HCT116 (cell line): ENCODE data around the gene FUT9. TPM values are rescaled to one million over a fixed set of nuclear protein-coding genes. Genes with fewer than 3 reads are reported as not detected.

Experiments
- ATAC-seq: fragments of 200-7000 bp; cut with Tn5 transposase; 2 replicates; pipeline ENCODE4 v1.9.1; 2020; ENCODE audit warnings: mild to moderate bottlenecking, moderate library complexity
- BruUV-seq: library from RNA; stranded (reverse); fragments of 400-500 nt; replicated peaks from 2 replicates; lab custom pipeline; 2021; lab: Mats Ljungman, UMichigan
- CTCF ChIA-PET: fragments of 300-600 bp; sonication (Branson Sonifier 250); formaldehyde crosslinking; loops from one replicate; lab custom pipeline; 2021; ENCODE audit warnings: antibody characterized with exemption; lab: Charles Lee
- POLR2A ChIA-PET: fragments of 300-600, 350-600 bp; sonication (Branson Sonifier 250); formaldehyde crosslinking; loops from one replicate; lab custom pipeline; 2021; ENCODE audit warnings: antibody characterized with exemption; lab: Charles Lee
- RAD21 ChIA-PET, 2 experiments: fragments of 300-600 bp; sonication (Branson Sonifier 250); formaldehyde crosslinking; loops; one replicate each; lab custom pipeline; 2023; ENCODE audit warnings: low total read pairs in 2 of 2; ENCODE audit not compliant: uncharacterized antibody in 2 of 2, unreplicated experiment in 2 of 2, low non-redundant PET in 1 of 2; lab: Charles Lee
- DNase-seq: peaks from one replicate; pipeline ENCODE4 v3.0.0-alpha.2; 2010; ENCODE audit warnings: low read depth, low spot score
- H2AFZ ChIP-seq: fragments of 200-600 bp; shearing (Covaris generic), sonication (generic); 2 replicates; pipeline ENCODE4 v1.6.1; 2017; ENCODE audit warnings: low read depth, mixed run types, mixed read lengths, antibody characterized with exemption, low read length; ENCODE audit not compliant: poor library complexity, severe bottlenecking
- H3K27ac ChIP-seq: 2 replicates; pipeline ENCODE4 v1.5.1; 2012; ENCODE audit warnings: low read depth, low read length
- H3K27me3 ChIP-seq: fragments of 200-600 bp; sonication (generic); 2 replicates; pipeline ENCODE4 v1.6.1; 2016; ENCODE audit warnings: mixed run types, low read length, mixed read lengths; ENCODE audit not compliant: insufficient read depth
- H3K36me3 ChIP-seq, 2 experiments: fragments of 200-500 bp in 1 of 2; fragments of 200-600 bp in 1 of 2; sonication (Bioruptor generic) in 1 of 2; sonication (generic) in 1 of 2; 2 replicates each; pipeline versions ENCODE4 v1.5.1 to v1.6.1; 2014 to 2016; ENCODE audit warnings: low read length in 2 of 2, inconsistent platforms in 1 of 2, mixed read lengths in 1 of 2, mixed run types in 1 of 2; ENCODE audit not compliant: insufficient read depth in 2 of 2, control insufficient read depth in 1 of 2
- H3K4me1 ChIP-seq, 2 experiments: fragments of 200-600 bp in 1 of 2; sonication (generic) in 1 of 2; 2 replicates each; pipeline versions ENCODE4 v1.5.1 to v1.6.1; 2012 to 2017; ENCODE audit warnings: low read length in 2 of 2, inconsistent platforms in 1 of 2, mild to moderate bottlenecking in 1 of 2, mixed read lengths in 1 of 2, mixed run types in 1 of 2, moderate library complexity in 1 of 2; ENCODE audit not compliant: insufficient read depth in 2 of 2, control insufficient read depth in 1 of 2
- H3K4me2 ChIP-seq: fragments of 200-600 bp; sonication (generic); 2 replicates; pipeline ENCODE4 v1.6.1; 2017; ENCODE audit warnings: mixed run types, low read length, mixed read lengths
- H3K4me3 ChIP-seq, 2 experiments: fragments of 200-600 bp in 1 of 2; sonication (generic) in 1 of 2; replicated peaks in 1 of 2; 2 replicates each; pipeline ENCODE4 v1.5.1; 2011 to 2016; ENCODE audit warnings: low read length in 2 of 2, control low read depth in 1 of 2, low read depth in 1 of 2, mild to moderate bottlenecking in 1 of 2, mixed read lengths in 1 of 2, mixed run types in 1 of 2
- H3K79me2 ChIP-seq: fragments of 200-600 bp; sonication (generic); 2 replicates; pipeline ENCODE4 v1.6.1; 2017; ENCODE audit warnings: mild to moderate bottlenecking, mixed run types, low read length, moderate library complexity, mixed read lengths; ENCODE audit not compliant: insufficient read depth
- H3K9ac ChIP-seq: fragments of 200-600 bp; sonication (generic); 2 replicates; pipeline ENCODE4 v1.6.1; 2016; ENCODE audit warnings: low read length, mixed read lengths
- H3K9me2 ChIP-seq: fragments of 200-600 bp; sonication (generic), shearing (Covaris generic); 2 replicates; pipeline ENCODE4 v1.6.1; 2017; ENCODE audit warnings: mixed run types, mild to moderate bottlenecking, moderate library complexity; ENCODE audit not compliant: insufficient read depth
- H3K9me3 ChIP-seq, 2 experiments: fragments of 200-500 bp in 1 of 2; fragments of 200-600 bp in 1 of 2; sonication (Bioruptor generic) in 1 of 2; sonication (generic) in 1 of 2; 2 replicates each; pipeline ENCODE4 v1.6.1; 2014 to 2017; ENCODE audit warnings: low read length in 2 of 2, mixed read lengths in 2 of 2, inconsistent platforms in 1 of 2, low read depth in 1 of 2, mild to moderate bottlenecking in 1 of 2, mixed run types in 1 of 2, moderate library complexity in 1 of 2; ENCODE audit not compliant: control insufficient read depth in 1 of 2, insufficient read depth in 1 of 2
- H4K20me1 ChIP-seq: fragments of 200-600 bp; sonication (generic), shearing (Covaris generic); 2 replicates; pipeline ENCODE4 v1.6.1; 2017; ENCODE audit warnings: mixed run types, mild to moderate bottlenecking, moderate library complexity; ENCODE audit not compliant: insufficient read depth
- EGR1 ChIP-seq: IDR thresholded peaks from 2 replicates; pipeline ENCODE4 v1.6.1; 2012; ENCODE audit warnings: low read depth
- ELF1 ChIP-seq: IDR thresholded peaks from 2 replicates; pipeline ENCODE4 v1.6.1; 2012; ENCODE audit warnings: low read depth, borderline replicate concordance
- EZH2 ChIP-seq: fragments of 200-600 bp; sonication (generic); IDR thresholded peaks from 2 replicates; pipeline ENCODE4 v1.6.1; 2017; ENCODE audit warnings: antibody characterized with exemption, mixed run types
- EZH2phosphoT487 ChIP-seq: fragments of 200-600 bp; IDR thresholded peaks from 2 replicates; pipeline ENCODE4 v1.6.1; 2018; ENCODE audit warnings: antibody characterized with exemption, borderline replicate concordance
- POLR2A ChIP-seq: IDR thresholded peaks from 2 replicates; pipeline ENCODE4 v1.7.0; 2011; ENCODE audit warnings: borderline replicate concordance; ENCODE audit not compliant: insufficient read depth, insufficient read length; ENCODE audit errors: extremely low read depth
- POLR2AphosphoS5 ChIP-seq: IDR thresholded peaks from 2 replicates; pipeline ENCODE4 v1.6.1; 2011; ENCODE audit warnings: mild to moderate bottlenecking, low read depth, low read length, moderate library complexity
- RAD21 ChIP-seq: IDR thresholded peaks from 2 replicates; pipeline ENCODE4 v1.6.1; 2012; ENCODE audit warnings: low read depth, mild to moderate bottlenecking
- SIN3A ChIP-seq: IDR thresholded peaks from 2 replicates; pipeline ENCODE4 v1.6.1; 2012; ENCODE audit warnings: low read depth
- TCF7L2 ChIP-seq: IDR thresholded peaks from 2 replicates; pipeline ENCODE4 v1.7.0; 2011; ENCODE audit warnings: borderline replicate concordance, inconsistent platforms; ENCODE audit not compliant: insufficient read depth, insufficient read length; ENCODE audit errors: extremely low read depth
- YY1 ChIP-seq: IDR thresholded peaks from 2 replicates; pipeline ENCODE4 v1.6.1; 2011; ENCODE audit warnings: low read length, low read depth, moderate library complexity, mild to moderate bottlenecking; ENCODE audit not compliant: insufficient replicate concordance; ENCODE audit errors: extremely low read depth
- ZFX ChIP-seq: fragments of 450-650 bp; IDR thresholded peaks from 2 replicates; pipeline ENCODE4 v1.6.1; 2017
- ZNF274 ChIP-seq: fragments of 200-500 bp; sonication (Bioruptor generic); IDR thresholded peaks from 2 replicates; pipeline ENCODE4 v1.6.1; 2014; ENCODE audit warnings: mild to moderate bottlenecking, low read depth, low read length, inconsistent platforms
- intact Hi-C: fragments of 100-400 bp; cut with micrococcal nuclease; formaldehyde crosslinking; loops from 2 replicates; pipeline ENCODE4 v1.10.0; 2022
- total RNA-seq: library from RNA; stranded (reverse); gene quantifications from one replicate; pipeline ENCODE4 v1.2.1, GENCODE V29; 2021; ENCODE audit not compliant: unreplicated experiment
- TF ChIP-seq, protein P1 (sequence below), 3 experiments: fragments of 200-600 bp in 1 of 3; sonication (generic) in 1 of 3; IDR thresholded peaks in 2 of 3; conservative IDR thresholded peaks in 1 of 3; 2 replicates each; pipeline ENCODE4 v1.5.1; 2012 to 2017; ENCODE audit warnings: low read depth in 2 of 3, low read length in 2 of 3, antibody characterized with exemption in 1 of 3, borderline replicate concordance in 1 of 3, control low read depth in 1 of 3, mild to moderate bottlenecking in 1 of 3, mixed read lengths in 1 of 3, mixed run types in 1 of 3, moderate library complexity in 1 of 3; ENCODE audit not compliant: insufficient read depth in 1 of 3
- TF ChIP-seq, protein P2 (sequence below): IDR thresholded peaks from 2 replicates; pipeline ENCODE4 v1.6.1; 2011; ENCODE audit warnings: mild to moderate bottlenecking, low read length, moderate library complexity; ENCODE audit not compliant: insufficient replicate concordance; ENCODE audit errors: extremely low read depth
- TF ChIP-seq, protein P3 (sequence below): IDR thresholded peaks from 2 replicates; pipeline ENCODE4 v1.6.1; 2012
- TF ChIP-seq, protein P4 (sequence below): IDR thresholded peaks from 2 replicates; pipeline ENCODE4 v1.6.1; 2012; ENCODE audit warnings: low read depth

FUT9 gene
- total RNA-seq, 1 experiment from 2014 or later = not detected

DNA sequence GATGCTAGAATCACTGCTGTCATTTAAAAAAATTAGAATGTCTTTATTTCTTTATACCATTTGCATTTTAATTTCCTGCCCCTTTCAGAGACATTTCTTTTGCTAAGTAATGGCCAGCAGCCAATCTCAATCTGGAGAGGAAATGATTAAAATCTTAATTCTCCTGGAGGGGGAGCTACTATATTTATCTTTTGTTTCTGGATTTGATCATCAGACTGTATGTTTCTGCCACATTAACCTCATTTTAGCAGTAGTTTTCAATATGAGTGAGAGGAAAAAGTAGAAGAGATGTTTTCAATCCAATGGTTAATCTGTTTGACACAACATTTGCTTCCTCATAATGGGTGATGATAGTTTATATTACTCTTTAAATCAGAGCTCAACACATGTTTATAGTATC is 138.0 kb downstream of the FUT9 start:
- TF ChIP-seq TCF7L2 (no peak), POLR2A (no peak), EGR1 (no peak), ZFX (no peak), POLR2AphosphoS5 (no peak), YY1 (no peak), RAD21 (no peak), EZH2 (no peak), EZH2phosphoT487 (no peak), SIN3A (no peak), ZNF274 (no peak), ELF1 (no peak)
- TF ChIP-seq, protein P1, sequence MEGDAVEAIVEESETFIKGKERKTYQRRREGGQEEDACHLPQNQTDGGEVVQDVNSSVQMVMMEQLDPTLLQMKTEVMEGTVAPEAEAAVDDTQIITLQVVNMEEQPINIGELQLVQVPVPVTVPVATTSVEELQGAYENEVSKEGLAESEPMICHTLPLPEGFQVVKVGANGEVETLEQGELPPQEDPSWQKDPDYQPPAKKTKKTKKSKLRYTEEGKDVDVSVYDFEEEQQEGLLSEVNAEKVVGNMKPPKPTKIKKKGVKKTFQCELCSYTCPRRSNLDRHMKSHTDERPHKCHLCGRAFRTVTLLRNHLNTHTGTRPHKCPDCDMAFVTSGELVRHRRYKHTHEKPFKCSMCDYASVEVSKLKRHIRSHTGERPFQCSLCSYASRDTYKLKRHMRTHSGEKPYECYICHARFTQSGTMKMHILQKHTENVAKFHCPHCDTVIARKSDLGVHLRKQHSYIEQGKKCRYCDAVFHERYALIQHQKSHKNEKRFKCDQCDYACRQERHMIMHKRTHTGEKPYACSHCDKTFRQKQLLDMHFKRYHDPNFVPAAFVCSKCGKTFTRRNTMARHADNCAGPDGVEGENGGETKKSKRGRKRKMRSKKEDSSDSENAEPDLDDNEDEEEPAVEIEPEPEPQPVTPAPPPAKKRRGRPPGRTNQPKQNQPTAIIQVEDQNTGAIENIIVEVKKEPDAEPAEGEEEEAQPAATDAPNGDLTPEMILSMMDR (IDR thresholded peaks at IDR 0.05 in 2 of 3, conservative IDR thresholded peaks at IDR 0.05 in 1 of 3; ENCODE audit: borderline replicate concordance in 1 of 3, insufficient read depth in 1 of 3, low read depth in 2 of 3, low read length in 2 of 3) = no peak
- TF ChIP-seq, protein P2, sequence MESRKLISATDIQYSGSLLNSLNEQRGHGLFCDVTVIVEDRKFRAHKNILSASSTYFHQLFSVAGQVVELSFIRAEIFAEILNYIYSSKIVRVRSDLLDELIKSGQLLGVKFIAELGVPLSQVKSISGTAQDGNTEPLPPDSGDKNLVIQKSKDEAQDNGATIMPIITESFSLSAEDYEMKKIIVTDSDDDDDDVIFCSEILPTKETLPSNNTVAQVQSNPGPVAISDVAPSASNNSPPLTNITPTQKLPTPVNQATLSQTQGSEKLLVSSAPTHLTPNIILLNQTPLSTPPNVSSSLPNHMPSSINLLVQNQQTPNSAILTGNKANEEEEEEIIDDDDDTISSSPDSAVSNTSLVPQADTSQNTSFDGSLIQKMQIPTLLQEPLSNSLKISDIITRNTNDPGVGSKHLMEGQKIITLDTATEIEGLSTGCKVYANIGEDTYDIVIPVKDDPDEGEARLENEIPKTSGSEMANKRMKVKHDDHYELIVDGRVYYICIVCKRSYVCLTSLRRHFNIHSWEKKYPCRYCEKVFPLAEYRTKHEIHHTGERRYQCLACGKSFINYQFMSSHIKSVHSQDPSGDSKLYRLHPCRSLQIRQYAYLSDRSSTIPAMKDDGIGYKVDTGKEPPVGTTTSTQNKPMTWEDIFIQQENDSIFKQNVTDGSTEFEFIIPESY = no peak
- TF ChIP-seq, protein P3, sequence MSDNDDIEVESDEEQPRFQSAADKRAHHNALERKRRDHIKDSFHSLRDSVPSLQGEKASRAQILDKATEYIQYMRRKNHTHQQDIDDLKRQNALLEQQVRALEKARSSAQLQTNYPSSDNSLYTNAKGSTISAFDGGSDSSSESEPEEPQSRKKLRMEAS = no peak
- TF ChIP-seq, protein P4, sequence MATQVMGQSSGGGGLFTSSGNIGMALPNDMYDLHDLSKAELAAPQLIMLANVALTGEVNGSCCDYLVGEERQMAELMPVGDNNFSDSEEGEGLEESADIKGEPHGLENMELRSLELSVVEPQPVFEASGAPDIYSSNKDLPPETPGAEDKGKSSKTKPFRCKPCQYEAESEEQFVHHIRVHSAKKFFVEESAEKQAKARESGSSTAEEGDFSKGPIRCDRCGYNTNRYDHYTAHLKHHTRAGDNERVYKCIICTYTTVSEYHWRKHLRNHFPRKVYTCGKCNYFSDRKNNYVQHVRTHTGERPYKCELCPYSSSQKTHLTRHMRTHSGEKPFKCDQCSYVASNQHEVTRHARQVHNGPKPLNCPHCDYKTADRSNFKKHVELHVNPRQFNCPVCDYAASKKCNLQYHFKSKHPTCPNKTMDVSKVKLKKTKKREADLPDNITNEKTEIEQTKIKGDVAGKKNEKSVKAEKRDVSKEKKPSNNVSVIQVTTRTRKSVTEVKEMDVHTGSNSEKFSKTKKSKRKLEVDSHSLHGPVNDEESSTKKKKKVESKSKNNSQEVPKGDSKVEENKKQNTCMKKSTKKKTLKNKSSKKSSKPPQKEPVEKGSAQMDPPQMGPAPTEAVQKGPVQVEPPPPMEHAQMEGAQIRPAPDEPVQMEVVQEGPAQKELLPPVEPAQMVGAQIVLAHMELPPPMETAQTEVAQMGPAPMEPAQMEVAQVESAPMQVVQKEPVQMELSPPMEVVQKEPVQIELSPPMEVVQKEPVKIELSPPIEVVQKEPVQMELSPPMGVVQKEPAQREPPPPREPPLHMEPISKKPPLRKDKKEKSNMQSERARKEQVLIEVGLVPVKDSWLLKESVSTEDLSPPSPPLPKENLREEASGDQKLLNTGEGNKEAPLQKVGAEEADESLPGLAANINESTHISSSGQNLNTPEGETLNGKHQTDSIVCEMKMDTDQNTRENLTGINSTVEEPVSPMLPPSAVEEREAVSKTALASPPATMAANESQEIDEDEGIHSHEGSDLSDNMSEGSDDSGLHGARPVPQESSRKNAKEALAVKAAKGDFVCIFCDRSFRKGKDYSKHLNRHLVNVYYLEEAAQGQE = no peak
- ChIA-PET RAD21 (no interaction called here), POLR2A (no interaction called here), CTCF (no interaction called here)
- no peak for ATAC-seq
- Histone ChIP-seq H3K9ac (no peak overlapping the region), H3K9me3 (no peaks in the 10 kb centered on the region), H3K4me1 (no peaks in the 10 kb centered on the region), H3K27ac (no peak overlapping the region), H3K27me3 (no peaks in the 10 kb centered on the region; the same call in 1 of the 2 replicates), H2AFZ (no peak overlapping the region), H3K36me3 (no peaks in the 10 kb centered on the region), H3K79me2 (no peaks in the 10 kb centered on the region), H4K20me1 (no peaks in the 10 kb centered on the region), H3K4me2 (no peak overlapping the region), H3K9me2 (no peaks in the 10 kb centered on the region), H3K4me3 (no peak overlapping the region)
- intact Hi-C loops = no loop called here
- DNase-seq = no peak
- BruUV-seq = no TSS peak
